K562 (cell line): ENCODE data around the gene GOLPH3. TPM values are rescaled to one million over a fixed set of nuclear protein-coding genes. Genes with fewer than 3 reads are reported as not detected.

Experiments
- ATAC-seq: fragments of 200-7000 bp; cut with Tn5 transposase; 3 replicates; pipeline ENCODE4 v1.9.1; 2020; ENCODE audit warnings: moderate library complexity
- BruUV-seq: library from RNA; stranded (reverse); fragments of 400-500 nt; replicated peaks from 2 replicates; lab custom pipeline; 2021; lab: Mats Ljungman, UMichigan
- CTCF ChIA-PET: fragments of 300-600 bp; formaldehyde crosslinking; extraction: SDS; loops from one replicate; lab custom pipeline; 2021; ENCODE audit warnings: low intra/inter-chr PET ratio; lab: Yijun Ruan, JAX
- POLR2A ChIA-PET: fragments of 300-600, 350-650 bp; sonication (Branson Sonifier 250); formaldehyde crosslinking; extraction: SDS; loops from one replicate; lab custom pipeline; 2021; ENCODE audit warnings: antibody characterized with exemption, inconsistent platforms; lab: Yijun Ruan, JAX
- DNase-seq, 4 experiments: peaks; one replicate each; pipeline versions ENCODE4 v3.0.0 to v3.0.0-alpha.2; 2011 to 2018; ENCODE audit warnings: low spot score in 3 of 4, mixed read lengths in 3 of 4; ENCODE audit errors: extremely low read depth in 1 of 4
- FAIRE-seq: peaks from 2 replicates; lab custom pipeline; 2011; peaks lifted over from hg19 to GRCh38; lab: Jason Lieb, UNC
- H2AFZ ChIP-seq: 2 replicates; pipeline ENCODE4 v1.6.0; 2011; ENCODE audit warnings: low read depth, low read length, control low read depth, inconsistent platforms
- H3K27ac ChIP-seq: fragments of 200-600 bp; 3 replicates; pipeline ENCODE4 v1.8.0; 2011; ENCODE audit warnings: low read depth, mild to moderate bottlenecking, control low read depth, inconsistent platforms, low read length, moderate library complexity, mixed read lengths; ENCODE audit errors: extremely low read depth
- H3K27me3 ChIP-seq, 2 experiments: fragments of 300-600 bp in 1 of 2; 2 replicates in 1 of 2; 3 replicates in 1 of 2; pipeline versions ENCODE4 v1.6.0 to v1.8.0; 2011; ENCODE audit warnings: inconsistent platforms in 2 of 2, low read length in 2 of 2, mild to moderate bottlenecking in 1 of 2, mixed read lengths in 1 of 2, moderate library complexity in 1 of 2; ENCODE audit not compliant: control insufficient read depth in 2 of 2, insufficient read depth in 2 of 2
- H3K36me3 ChIP-seq: fragments of 300-600 bp; 3 replicates; pipeline ENCODE4 v1.8.0; 2011; ENCODE audit warnings: mild to moderate bottlenecking, low read length, inconsistent platforms; ENCODE audit not compliant: control insufficient read depth, insufficient read depth
- H3K4me1 ChIP-seq, 2 experiments: fragments of 200-600 bp in 1 of 2; replicated peaks in 1 of 2; 2 replicates in 1 of 2; 3 replicates in 1 of 2; pipeline versions ENCODE4 v1.5.1 to v1.8.0; 2011; ENCODE audit warnings: inconsistent platforms in 2 of 2, low read length in 2 of 2, mild to moderate bottlenecking in 1 of 2, mixed read lengths in 1 of 2, moderate library complexity in 1 of 2; ENCODE audit not compliant: control insufficient read depth in 2 of 2, insufficient read depth in 2 of 2
- H3K4me2 ChIP-seq: 2 replicates; pipeline ENCODE4 v1.6.1; 2011; ENCODE audit warnings: low read length, control low read depth, inconsistent platforms, mixed read lengths; ENCODE audit not compliant: insufficient read depth
- H3K4me3 ChIP-seq: fragments of 200-600 bp; sonication (generic), shearing (Covaris generic); 2 replicates; pipeline ENCODE4 v1.5.1; 2016; ENCODE audit warnings: control low read depth, inconsistent platforms
- H3K79me2 ChIP-seq: fragments of 200-600 bp; 3 replicates; pipeline ENCODE4 v1.8.0; 2011; ENCODE audit warnings: low read length, inconsistent platforms; ENCODE audit not compliant: control insufficient read depth, insufficient read depth
- H3K9ac ChIP-seq, 2 experiments: 2 replicates each; pipeline versions ENCODE4 v1.6.0 to v1.6.1; 2011; ENCODE audit warnings: low read depth in 2 of 2, low read length in 2 of 2, control low read depth in 1 of 2, inconsistent platforms in 1 of 2, mild to moderate bottlenecking in 1 of 2, mixed read lengths in 1 of 2; ENCODE audit not compliant: insufficient read depth in 1 of 2
- H3K9me1 ChIP-seq: one replicate; pipeline ENCODE4 v1.6.0; 2011; ENCODE audit warnings: inconsistent platforms, mild to moderate bottlenecking, low read length, moderate library complexity; ENCODE audit not compliant: control insufficient read depth, insufficient read depth
- H3K9me3 ChIP-seq: replicated peaks from 2 replicates; pipeline ENCODE4 v1.5.1; 2011; ENCODE audit warnings: low read depth, low read length, inconsistent platforms; ENCODE audit not compliant: control insufficient read depth, insufficient read depth
- H4K20me1 ChIP-seq: replicated peaks from 2 replicates; pipeline ENCODE4 v1.6.1; 2011; ENCODE audit warnings: low read length, inconsistent platforms, mixed read lengths; ENCODE audit not compliant: control insufficient read depth, insufficient read depth
- ARID2 ChIP-seq: fragments of 450-650 bp; IDR thresholded peaks from 2 replicates; pipeline ENCODE4 v1.6.1; 2017; ENCODE audit warnings: antibody characterized with exemption, mild to moderate bottlenecking
- CHD7 ChIP-seq: fragments of 200-600 bp; sonication (generic); IDR thresholded peaks from one replicate; pipeline ENCODE4 v1.6.1; 2012; ENCODE audit warnings: mild to moderate bottlenecking, low read depth, low read length, inconsistent platforms
- LARP7 ChIP-seq: fragments of 450-650 bp; IDR thresholded peaks from 2 replicates; pipeline ENCODE4 v1.6.1; 2016
- NELFE ChIP-seq: IDR thresholded peaks from 2 replicates; pipeline ENCODE4 v1.6.1; 2011; ENCODE audit warnings: mild to moderate bottlenecking; ENCODE audit not compliant: insufficient read depth, insufficient read length
- NRF1 ChIP-seq, 2 experiments: fragments of 450-650 bp; IDR thresholded peaks in 1 of 2; conservative IDR thresholded peaks in 1 of 2; 2 replicates each; pipeline ENCODE4 v1.6.1; 2014; ENCODE audit warnings: mild to moderate bottlenecking in 2 of 2
- RBBP5 ChIP-seq: fragments of 200-600 bp; sonication (generic); IDR thresholded peaks from 2 replicates; pipeline ENCODE4 v1.6.1; 2012; ENCODE audit warnings: borderline replicate concordance, mild to moderate bottlenecking, low read length, control low read depth, inconsistent platforms; ENCODE audit not compliant: insufficient read depth, poor library complexity, severe bottlenecking
- RBM34 ChIP-seq: fragments of 200-400 bp; formaldehyde crosslinking; IDR thresholded peaks from 2 replicates; pipeline ENCODE4 v1.6.1; 2018; ENCODE audit warnings: low read length, borderline replicate concordance; ENCODE audit not compliant: insufficient read depth
- SPI1 ChIP-seq: IDR thresholded peaks from 2 replicates; pipeline ENCODE4 v1.6.1; 2011; ENCODE audit warnings: low read depth, low read length, control low read depth, borderline replicate concordance
- SREBF2 ChIP-seq: sonication (generic); formaldehyde crosslinking; IDR thresholded peaks from 2 replicates; pipeline ENCODE4 v1.4.0; 2020; ENCODE audit warnings: mild to moderate bottlenecking, missing genetic modification reagents
- WGBS: fragments of 100-300 bp; shearing (Covaris generic); methylation state at CpG from one replicate; pipeline ENCODE4 v1.1.6; 2016; ENCODE audit warnings: low coverage, mixed read lengths; ENCODE audit not compliant: insufficient coverage; ENCODE audit errors: missing lambda C conversion rate; 5-methylcytosine and 5-hydroxymethylcytosine counted together
- in situ Hi-C: fragments of 300-500 bp; cut with MboI; formaldehyde crosslinking; loops from 4 replicates; pipeline ENCODE4 v1.15.0; 2018; ENCODE audit warnings: inconsistent platforms, mixed read lengths
- intact Hi-C: fragments of 100-400 bp; cut with micrococcal nuclease; formaldehyde crosslinking; loops from 2 replicates; pipeline ENCODE4 v1.14.2; 2022
- polyA plus RNA-seq, 8 experiments: library from polyadenylated mRNA; depleted of rRNA in 4 of 8; stranded (reverse) in 5 of 8; unstranded in 3 of 8; fragments of >200 nt; fragmentation: Nextera tagmentation in 2 of 8; fragmentation: Illumina TruSeq in 1 of 8; extraction: Ambion mirVana in 2 of 8; extraction: Trizol in 1 of 8; gene quantifications; 2 replicates each; pipeline versions ENCODE4 v1.2.1 to v1.2.3, GENCODE V29; 2011 to 2014; ENCODE audit warnings: inconsistent platforms in 1 of 8, missing spikeins in 1 of 8
- total RNA-seq, 7 experiments: library from RNA; depleted of rRNA in 6 of 7; stranded (reverse); fragments of >200 nt in 6 of 7; fragmentation: Illumina TruSeq in 2 of 7; extraction: Trizol in 2 of 7; gene quantifications; 2 replicates each; pipeline versions ENCODE4 v1.2.1 to v1.2.3, GENCODE V29; 2011 to 2021; ENCODE audit warnings: low replicate concordance in 1 of 7

The GOLPH3 gene
- total and polyA plus RNA-seq, 9 of the 15 experiments (the other 6 are each of a cell fraction or from before 2014, with no cell fraction given): 18.8 to 94.6 (median 55.1) TPM

DNA sequence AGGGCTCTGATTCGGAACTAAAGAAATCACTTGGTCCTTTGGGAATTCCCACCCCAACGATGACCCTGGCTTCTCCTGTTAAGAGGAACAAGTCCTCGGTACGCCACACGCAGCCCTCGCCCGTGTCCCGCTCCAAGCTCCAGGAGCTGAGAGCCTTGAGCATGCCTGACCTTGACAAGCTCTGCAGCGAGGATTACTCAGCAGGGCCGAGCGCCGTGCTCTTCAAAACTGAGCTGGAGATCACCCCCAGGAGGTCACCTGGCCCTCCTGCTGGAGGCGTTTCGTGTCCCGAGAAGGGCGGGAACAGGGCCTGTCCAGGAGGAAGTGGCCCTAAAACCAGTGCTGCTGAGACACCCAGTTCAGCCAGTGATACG, 83.4 kb downstream of the GOLPH3 start:
- in situ Hi-C loops (loop anchor here (5.0 to 10.0 kb wide), 2 partner anchors 253 to 506 kb away; no protein-coding TSS in a partner anchor), intact Hi-C loops (loop anchor here (5.0 to 10.0 kb wide), 2 partner anchors 237 to 524 kb away; no protein-coding TSS in a partner anchor)
- ATAC-seq: peak; percentile 35
- H3K4me3 ChIP-seq: no peak overlapping the region
- H3K9me3 ChIP-seq: no peaks in the 10 kb centered on the region
- no peak overlapping the region for H3K4me2 ChIP-seq
- no TSS peak for BruUV-seq
- FAIRE-seq: no peak
- peak in 2 of 4 experiments; percentile 25 to 34 for DNase-seq
- 31% methylated on average over 17 of the region's 17 CpGs for WGBS
- no peaks in the 10 kb centered on the region for H3K36me3 ChIP-seq
- H3K9ac ChIP-seq: peak overlapping the region in 1 of 2 experiments; percentile 41; a peak in 1 of 4 replicates
- ChIA-PET CTCF (interaction anchor here (0.6 kb wide), 1 partner anchor 229 kb away, joined by 3 read pairs; no protein-coding TSS in a partner anchor), POLR2A (interaction anchor here (0.5 to 0.8 kb wide), 2 partner anchors 209 to 496 kb away, joined by 3 read pairs; no protein-coding TSS in a partner anchor)
- H3K27ac ChIP-seq: no peak overlapping the region
- no peaks in the 10 kb centered on the region for H4K20me1 ChIP-seq
- peaks cover 26 to 46% of the 10 kb centered on the region in 2 experiments for H3K27me3 ChIP-seq
- no peak overlapping the region for H2AFZ ChIP-seq
- H3K79me2 ChIP-seq: no peaks in the 10 kb centered on the region
- H3K9me1 ChIP-seq: no peaks in the 10 kb centered on the region
- peaks cover 0 to 18% of the 10 kb centered on the region in 2 experiments; a peak in 2 of 5 replicates for H3K4me1 ChIP-seq
- TF ChIP-seq SPI1 (peak; percentile 35; the same call in 1 of the 2 replicates), NRF1 (conservative IDR thresholded peaks at IDR 0.05 in 1 of 2, IDR thresholded peaks at IDR 0.05 in 1 of 2) (peak in 1 of 2 experiments; percentile 23; a peak in 2 of 4 replicates), LARP7 (no peak), NELFE (no peak), RBBP5 (no peak), CHD7 (no peak), RBM34 (no peak), ARID2 (no peak), SREBF2 (no peak)
